ENCODE measurements around the gene CCDC120.

The CCDC120 gene

DNA sequence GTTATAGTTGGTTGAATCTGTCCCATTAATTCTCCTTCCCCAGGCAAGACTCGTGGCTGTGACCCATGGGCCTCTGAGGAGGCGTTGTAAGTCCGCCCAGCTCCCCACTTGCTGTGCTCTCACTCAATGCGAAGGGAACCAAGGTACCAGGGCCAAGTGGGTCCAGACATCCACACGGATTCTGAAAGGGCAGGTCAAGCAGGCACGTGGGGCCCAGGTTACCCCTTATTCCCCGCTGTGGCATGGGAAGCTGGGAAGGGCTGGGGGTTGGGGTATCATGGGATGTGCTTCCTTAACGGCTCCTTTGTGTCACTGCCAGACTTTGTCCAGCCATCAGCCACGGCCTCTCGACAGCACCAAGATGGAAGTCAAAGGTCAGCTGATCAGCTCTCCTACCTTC lies 3.1 kb downstream of the CCDC120 start:
- no peak for DNase-seq (ENCODE audit: low read depth)
- TF ChIP-seq, protein P1, sequence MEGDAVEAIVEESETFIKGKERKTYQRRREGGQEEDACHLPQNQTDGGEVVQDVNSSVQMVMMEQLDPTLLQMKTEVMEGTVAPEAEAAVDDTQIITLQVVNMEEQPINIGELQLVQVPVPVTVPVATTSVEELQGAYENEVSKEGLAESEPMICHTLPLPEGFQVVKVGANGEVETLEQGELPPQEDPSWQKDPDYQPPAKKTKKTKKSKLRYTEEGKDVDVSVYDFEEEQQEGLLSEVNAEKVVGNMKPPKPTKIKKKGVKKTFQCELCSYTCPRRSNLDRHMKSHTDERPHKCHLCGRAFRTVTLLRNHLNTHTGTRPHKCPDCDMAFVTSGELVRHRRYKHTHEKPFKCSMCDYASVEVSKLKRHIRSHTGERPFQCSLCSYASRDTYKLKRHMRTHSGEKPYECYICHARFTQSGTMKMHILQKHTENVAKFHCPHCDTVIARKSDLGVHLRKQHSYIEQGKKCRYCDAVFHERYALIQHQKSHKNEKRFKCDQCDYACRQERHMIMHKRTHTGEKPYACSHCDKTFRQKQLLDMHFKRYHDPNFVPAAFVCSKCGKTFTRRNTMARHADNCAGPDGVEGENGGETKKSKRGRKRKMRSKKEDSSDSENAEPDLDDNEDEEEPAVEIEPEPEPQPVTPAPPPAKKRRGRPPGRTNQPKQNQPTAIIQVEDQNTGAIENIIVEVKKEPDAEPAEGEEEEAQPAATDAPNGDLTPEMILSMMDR (IDR thresholded peaks at IDR 0.05; ENCODE audit: insufficient read depth, low read depth, low read length, missing control alignments): no peak

DNA sequence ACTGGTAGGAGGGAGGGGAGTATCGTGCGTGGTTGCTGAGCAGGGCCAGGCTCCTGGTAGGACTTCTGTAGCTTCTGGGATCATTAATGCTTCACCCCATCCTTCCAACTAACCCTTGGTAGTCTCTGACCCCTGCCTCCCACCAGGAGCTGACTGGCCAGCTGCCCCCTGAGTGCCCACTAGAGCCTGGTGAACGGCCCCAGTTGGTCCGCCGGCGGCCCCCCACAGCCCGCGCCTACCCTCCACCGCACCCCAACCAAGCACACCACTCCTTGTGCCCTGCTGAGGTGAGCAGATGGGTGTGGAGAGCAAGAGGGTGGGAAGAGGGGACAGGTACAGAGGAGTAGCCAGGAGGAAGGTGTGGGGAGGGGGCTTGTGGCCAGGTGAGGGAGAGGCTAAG lies 4.9 kb downstream of the CCDC120 start:
- TF ChIP-seq, protein P1 (IDR thresholded peaks at IDR 0.05; ENCODE audit: insufficient read depth, low read depth, low read length, missing control alignments): no peak
- no peak overlapping the region for H3K4me3 ChIP-seq (ENCODE audit: low read length)
- no peak for DNase-seq (ENCODE audit: low read depth)

More for the DNA sequence above, 3.1 kb downstream of the CCDC120 start:
- H3K4me3 ChIP-seq (ENCODE audit: low read length): no peak overlapping the region

GRCh38 chrX:49064303-49064702 lies 5.5 kb downstream of the CCDC120 start:
- TF ChIP-seq, protein P1 (IDR thresholded peaks at IDR 0.05; ENCODE audit: insufficient read depth, low read depth, low read length, missing control alignments): no peak
- DNase-seq (ENCODE audit: low read depth): no peak
- no peak overlapping the region for H3K4me3 ChIP-seq (ENCODE audit: low read length)

- no peak for DNase-seq (ENCODE audit: low read depth)
- TF ChIP-seq, protein P1 (IDR thresholded peaks at IDR 0.05; ENCODE audit: insufficient read depth, low read depth, low read length, missing control alignments): no peak
Observed at GRCh38 chrX:49064735-49065134, 5.9 kb downstream of the CCDC120 start.

GRCh38 chrX:49066278-49066677 lies 7.5 kb downstream of the CCDC120 start:
- TF ChIP-seq, protein P1 (IDR thresholded peaks at IDR 0.05; ENCODE audit: insufficient read depth, low read depth, low read length, missing control alignments): no peak
- H3K4me3 ChIP-seq (ENCODE audit: low read length): no peak overlapping the region
- DNase-seq (ENCODE audit: low read depth): no peak

More at GRCh38 chrX:49064735-49065134, 5.9 kb downstream of the CCDC120 start:
- no peak overlapping the region for H3K4me3 ChIP-seq (ENCODE audit: low read length)

GRCh38 chrX:49066690-49067089 lies 7.9 kb downstream of the CCDC120 start:
- DNase-seq (ENCODE audit: low read depth): no peak
- no peak overlapping the region for H3K4me3 ChIP-seq (ENCODE audit: low read length)
- TF ChIP-seq, protein P1 (IDR thresholded peaks at IDR 0.05; ENCODE audit: insufficient read depth, low read depth, low read length, missing control alignments): no peak

DNA sequence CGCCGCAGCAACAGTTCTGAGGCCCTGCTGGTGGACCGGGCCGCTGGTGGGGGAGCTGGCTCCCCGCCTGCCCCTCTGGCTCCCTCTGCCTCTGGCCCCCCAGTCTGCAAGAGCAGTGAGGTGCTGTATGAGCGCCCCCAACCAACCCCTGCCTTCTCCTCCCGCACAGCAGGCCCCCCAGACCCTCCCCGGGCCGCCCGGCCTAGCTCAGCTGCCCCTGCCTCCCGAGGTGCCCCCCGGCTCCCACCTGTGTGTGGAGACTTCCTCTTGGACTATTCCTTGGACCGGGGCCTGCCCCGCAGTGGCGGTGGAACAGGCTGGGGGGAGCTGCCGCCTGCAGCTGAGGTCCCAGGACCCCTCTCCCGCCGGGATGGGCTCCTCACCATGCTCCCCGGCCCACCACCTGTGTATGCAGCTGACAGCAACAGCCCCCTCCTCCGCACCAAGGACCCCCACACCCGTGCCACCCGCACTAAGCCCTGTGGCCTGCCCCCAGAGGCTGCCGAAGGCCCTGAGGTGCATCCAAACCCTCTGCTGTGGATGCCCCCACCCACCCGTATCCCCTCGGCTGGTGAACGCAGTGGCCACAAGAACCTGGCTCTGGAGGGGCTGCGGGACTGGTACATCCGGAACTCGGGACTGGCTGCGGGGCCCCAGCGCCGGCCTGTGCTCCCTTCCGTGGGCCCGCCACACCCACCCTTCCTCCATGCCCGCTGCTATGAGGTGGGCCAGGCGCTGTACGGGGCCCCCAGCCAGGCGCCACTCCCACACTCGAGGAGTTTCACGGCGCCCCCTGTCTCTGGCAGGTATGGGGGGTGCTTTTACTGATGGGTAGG lies 8.7 kb downstream of the CCDC120 start:
- H3K4me3 ChIP-seq (ENCODE audit: low read length): no peak overlapping the region
- TF ChIP-seq, protein P1 (IDR thresholded peaks at IDR 0.05; ENCODE audit: insufficient read depth, low read depth, low read length, missing control alignments): no peak
- no peak for DNase-seq (ENCODE audit: low read depth)

Measured in epithelial cell of esophagus (primary cell).